GM21390 (cell line): Measurements from ENCODE around the gene C20orf204.
"Not testable (repeated sequence)": the region's sequence is repeated elsewhere in the genome, so short reads cannot be mapped to it uniquely, and the experiment has no call there.

Source experiments
- ATAC-seq: cut with Tn5 transposase; IDR thresholded peaks from one replicate; pipeline ENCODE4 v1.9.1; 2021; ENCODE audit not compliant: unreplicated experiment

C20orf204 gene

GRCh38 chr20:64035933-64036345 is at the start of gene C20orf204:
Gene C20orf204, plus strand, starts transcription at chr20:64036182. Its CDS starts 142 bp downstream, at chr20:64036324.
- no peak for ATAC-seq

GRCh38 chr20:64000906-64001305 is 35.1 kb upstream of the C20orf204 start:
- no peak for ATAC-seq

GRCh38 chr20:64001607-64002011 is 34.4 kb upstream of the C20orf204 start:
- no peak for ATAC-seq

GRCh38 chr20:64003960-64004725 is 31.8 kb upstream of the C20orf204 start:
- no peak for ATAC-seq

GRCh38 chr20:64005394-64005793 is 30.6 kb upstream of the C20orf204 start:
- ATAC-seq = no peak

GRCh38 chr20:64006490-64006889 is 29.5 kb upstream of the C20orf204 start:
- ATAC-seq = no peak

GRCh38 chr20:64006902-64007301 is 29.1 kb upstream of the C20orf204 start:
- no peak for ATAC-seq

GRCh38 chr20:64009811-64010387 is 26.1 kb upstream of the C20orf204 start:
- ATAC-seq = no peak

GRCh38 chr20:64010711-64011237 is 25.2 kb upstream of the C20orf204 start:
- no peak for ATAC-seq

- no peak for ATAC-seq
Measured at GRCh38 chr20:64011366-64011779, 24.6 kb upstream of the C20orf204 start.

- ATAC-seq = not testable (repeated sequence)
Measured at GRCh38 chr20:64012385-64013154, 23.4 kb upstream of the C20orf204 start.

- no peak for ATAC-seq
Measured at GRCh38 chr20:64015635-64016034, 20.3 kb upstream of the C20orf204 start.

GRCh38 chr20:64021124-64021975 is 14.6 kb upstream of the C20orf204 start:
- ATAC-seq = no peak

- no peak for ATAC-seq
Measured at GRCh38 chr20:64022671-64023360, 13.2 kb upstream of the C20orf204 start.

- no peak for ATAC-seq
Measured at GRCh38 chr20:64023361-64024140, 12.4 kb upstream of the C20orf204 start.

GRCh38 chr20:64024141-64024990 is 11.6 kb upstream of the C20orf204 start:
- no peak for ATAC-seq

- ATAC-seq = no peak
Measured at GRCh38 chr20:64025101-64025825, 10.7 kb upstream of the C20orf204 start.
